Fibroblast of lung (primary cell): ENCODE results near the gene PDE4DIP. TPM values are rescaled to one million over a fixed set of nuclear protein-coding genes. Genes with fewer than 3 reads are reported as not detected.
"Not testable (repeated sequence)": the region's sequence is repeated elsewhere in the genome, so short reads cannot be mapped to it uniquely, and the experiment has no call there.

Experiments used
- DNase-seq, 2 donors: peaks; one replicate each; pipeline versions ENCODE4 v3.0.0 to v3.0.0-alpha.2; 2010; ENCODE audit warnings: low read depth in 2 of 2
- H2AFZ ChIP-seq: 2 replicates; pipeline ENCODE4 v1.5.1; 2012; ENCODE audit warnings: low read length, control low read depth, inconsistent platforms
- H3K27ac ChIP-seq: 2 replicates; pipeline ENCODE4 v1.5.1; 2011; ENCODE audit warnings: low read length, control low read depth; ENCODE audit not compliant: insufficient read depth
- H3K27me3 ChIP-seq: 2 replicates; pipeline ENCODE4 v1.5.1; 2011; ENCODE audit warnings: mild to moderate bottlenecking, low read length; ENCODE audit not compliant: control insufficient read depth, insufficient read depth
- H3K36me3 ChIP-seq: 2 replicates; pipeline ENCODE4 v1.5.1; 2011; ENCODE audit warnings: low read length; ENCODE audit not compliant: control insufficient read depth, insufficient read depth
- H3K4me1 ChIP-seq: 2 replicates; pipeline ENCODE4 v1.5.1; 2011; ENCODE audit warnings: low read length; ENCODE audit not compliant: control insufficient read depth, insufficient read depth; ENCODE audit errors: extremely low read depth
- H3K4me2 ChIP-seq: 2 replicates; pipeline ENCODE4 v1.5.1; 2011; ENCODE audit warnings: low read length, control low read depth; ENCODE audit not compliant: insufficient read depth; ENCODE audit errors: extremely low read depth
- H3K4me3 ChIP-seq, 4 experiments: fragments of 200-600 bp in 1 of 4; sonication (generic) in 1 of 4; replicated peaks in 1 of 4; 2 replicates each; pipeline ENCODE4 v1.5.1; 2011 to 2016; ENCODE audit warnings: low read length in 4 of 4, low read depth in 3 of 4, mild to moderate bottlenecking in 3 of 4, control low read depth in 2 of 4, inconsistent platforms in 1 of 4, mixed read lengths in 1 of 4; ENCODE audit not compliant: insufficient read depth in 1 of 4; ENCODE audit errors: control extremely low read depth in 1 of 4
- H3K79me2 ChIP-seq: 2 replicates; pipeline ENCODE4 v1.5.1; 2012; ENCODE audit warnings: mild to moderate bottlenecking, low read length, inconsistent platforms; ENCODE audit not compliant: control insufficient read depth, insufficient read depth
- H3K9ac ChIP-seq: 2 replicates; pipeline ENCODE4 v1.5.1; 2011; ENCODE audit warnings: mild to moderate bottlenecking, low read length, control low read depth; ENCODE audit not compliant: insufficient read depth
- H3K9me3 ChIP-seq: 2 replicates; pipeline ENCODE4 v1.5.1; 2012; ENCODE audit warnings: low read depth, low read length; ENCODE audit not compliant: control insufficient read depth, insufficient read depth
- H4K20me1 ChIP-seq: 2 replicates; pipeline ENCODE4 v1.5.1; 2011; ENCODE audit warnings: low read length; ENCODE audit not compliant: control insufficient read depth, insufficient read depth; ENCODE audit errors: extremely low read depth
- polyA plus RNA-seq, 2 donors: library from polyadenylated mRNA; depleted of rRNA in 1 of 2; stranded (reverse) in 1 of 2; unstranded in 1 of 2; fragments of >200 nt; gene quantifications; 2 replicates each; pipeline ENCODE4 v1.2.1, GENCODE V29; 2011 to 2012; ENCODE audit warnings: missing spikeins in 1 of 2
- total RNA-seq: library from RNA; depleted of rRNA; stranded (reverse); fragments of >200 nt; gene quantifications from 2 replicates; pipeline ENCODE4 v1.2.1, GENCODE V29; 2014

The PDE4DIP gene
- total and polyA plus RNA-seq, 2 donors (not counting 1 experiment from before 2014, with no cell fraction given) = 121 to 259 TPM

DNA sequence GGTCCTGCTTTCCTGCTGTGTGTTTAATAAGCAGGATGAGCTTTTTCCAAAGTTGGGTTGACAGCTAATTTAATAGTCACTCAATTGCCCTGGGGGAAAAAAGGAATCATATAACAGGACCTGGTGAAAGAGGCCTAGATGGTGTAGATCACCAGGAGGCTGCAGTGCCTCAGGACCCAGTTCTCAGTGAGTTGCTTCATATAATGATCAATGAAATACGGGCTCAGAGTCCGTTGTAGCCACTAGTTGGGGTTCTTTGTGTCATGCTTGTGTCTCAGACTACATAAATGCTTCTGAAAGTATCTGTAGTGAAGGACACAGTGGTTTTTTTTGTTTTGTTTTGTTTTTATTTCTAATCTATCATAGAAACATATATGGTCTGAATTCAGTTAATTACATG, 164.5 kb downstream of the PDE4DIP start:
- not testable (repeated sequence) for H3K4me1 ChIP-seq, H3K4me2 ChIP-seq, H3K36me3 ChIP-seq, H3K4me3 ChIP-seq, H3K9me3 ChIP-seq, H4K20me1 ChIP-seq, DNase-seq, H3K27ac ChIP-seq, H2AFZ ChIP-seq, H3K79me2 ChIP-seq, H3K27me3 ChIP-seq, H3K9ac ChIP-seq

DNA sequence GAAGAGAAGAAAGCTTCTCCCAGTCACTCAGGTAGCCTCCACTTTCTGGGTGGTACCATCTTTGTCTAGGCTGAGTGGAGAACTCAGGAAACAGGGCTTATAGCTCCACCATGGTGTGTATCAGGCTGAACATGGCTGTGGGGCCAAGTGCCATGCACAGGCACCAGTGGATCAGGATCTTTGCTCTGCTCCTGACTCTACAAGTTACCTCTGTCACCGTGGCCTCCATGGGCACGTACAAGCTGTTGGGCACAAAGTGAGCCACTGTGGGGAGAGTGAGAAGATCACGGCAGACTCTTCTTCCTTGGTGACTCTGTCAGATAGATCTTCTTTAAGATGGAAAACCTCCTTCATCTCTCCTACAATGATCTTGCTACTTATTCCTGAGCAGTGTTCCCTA, 165.5 kb downstream of the PDE4DIP start:
- H3K4me3 ChIP-seq, H3K9me3 ChIP-seq: not testable (repeated sequence)

DNA sequence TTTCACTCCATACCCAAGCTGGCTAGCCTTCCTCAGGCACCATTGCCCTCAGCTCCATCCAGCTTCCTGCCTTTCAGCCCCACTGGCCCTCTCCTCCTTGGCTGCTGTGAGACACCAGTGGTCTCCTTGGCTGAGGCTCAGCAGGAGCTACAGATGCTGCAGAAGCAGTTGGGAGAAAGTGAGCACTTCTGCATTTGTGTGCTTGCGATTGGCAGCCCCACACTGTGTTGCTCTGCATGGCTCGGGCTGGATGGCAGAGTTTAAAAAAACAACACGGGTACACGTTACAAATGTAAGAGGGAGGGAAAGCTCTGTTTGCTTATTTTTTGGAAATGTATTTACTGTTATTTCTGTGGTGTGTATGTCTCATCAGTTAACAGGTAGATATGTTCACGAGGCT, 168.4 kb downstream of the PDE4DIP start:
- not testable (repeated sequence) for H2AFZ ChIP-seq, H3K27me3 ChIP-seq, H3K36me3 ChIP-seq, H3K9me3 ChIP-seq, H3K4me2 ChIP-seq, H4K20me1 ChIP-seq, H3K9ac ChIP-seq, H3K4me3 ChIP-seq, H3K79me2 ChIP-seq, H3K4me1 ChIP-seq, DNase-seq, H3K27ac ChIP-seq

More for the DNA sequence above, 165.5 kb downstream of the PDE4DIP start:
- H4K20me1 ChIP-seq, H3K9ac ChIP-seq, H3K4me2 ChIP-seq, H3K27me3 ChIP-seq, H3K27ac ChIP-seq, H2AFZ ChIP-seq, H3K4me1 ChIP-seq, H3K36me3 ChIP-seq, DNase-seq, H3K79me2 ChIP-seq: not testable (repeated sequence)

DNA sequence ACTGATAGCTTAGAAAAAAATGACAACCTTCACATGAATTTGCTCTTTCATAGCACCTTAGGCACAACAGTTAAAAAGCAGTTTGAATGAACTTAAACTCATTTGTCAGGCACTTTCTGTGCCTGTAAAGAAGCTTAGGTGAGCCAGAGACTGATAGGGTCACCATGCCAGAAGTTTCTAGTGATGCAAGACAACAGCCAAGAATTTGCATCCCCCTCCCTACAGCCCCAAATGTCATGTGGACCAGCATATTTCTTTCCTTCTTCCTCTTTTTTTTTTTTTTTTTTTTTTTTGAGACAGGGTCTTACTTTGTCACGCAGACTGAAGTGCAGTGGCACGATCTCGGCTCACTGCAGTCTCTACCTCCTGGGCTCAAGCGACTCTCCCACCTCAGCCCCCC, 169.3 kb downstream of the PDE4DIP start:
- not testable (repeated sequence) for H3K4me3 ChIP-seq, H3K4me2 ChIP-seq, H3K36me3 ChIP-seq, H2AFZ ChIP-seq, H4K20me1 ChIP-seq, H3K9ac ChIP-seq, H3K79me2 ChIP-seq, H3K9me3 ChIP-seq, H3K27ac ChIP-seq, H3K27me3 ChIP-seq, H3K4me1 ChIP-seq, DNase-seq

DNA sequence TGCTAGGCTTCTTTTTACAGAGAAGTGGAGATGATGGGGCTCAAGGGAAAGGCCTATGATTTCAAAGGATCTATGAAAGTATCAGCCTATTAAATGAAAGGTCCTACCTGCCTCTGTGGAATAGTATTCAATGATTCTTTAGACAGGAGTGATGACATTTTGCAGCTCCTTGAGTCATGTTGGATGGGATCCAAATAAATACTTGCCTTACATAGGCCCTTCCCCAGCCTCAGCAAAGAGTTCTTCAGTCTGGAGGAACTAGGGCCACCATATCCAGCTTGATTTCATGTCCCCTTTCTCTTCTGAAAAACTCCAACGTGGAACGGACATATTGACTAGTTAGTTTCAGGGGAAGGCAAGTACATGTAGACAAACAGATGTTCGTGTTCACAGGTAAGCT, 171.3 kb downstream of the PDE4DIP start:
- not testable (repeated sequence) for H3K27ac ChIP-seq, H3K27me3 ChIP-seq, DNase-seq, H3K79me2 ChIP-seq, H3K36me3 ChIP-seq, H3K4me1 ChIP-seq, H3K9me3 ChIP-seq, H2AFZ ChIP-seq, H4K20me1 ChIP-seq, H3K4me2 ChIP-seq, H3K4me3 ChIP-seq, H3K9ac ChIP-seq

DNA sequence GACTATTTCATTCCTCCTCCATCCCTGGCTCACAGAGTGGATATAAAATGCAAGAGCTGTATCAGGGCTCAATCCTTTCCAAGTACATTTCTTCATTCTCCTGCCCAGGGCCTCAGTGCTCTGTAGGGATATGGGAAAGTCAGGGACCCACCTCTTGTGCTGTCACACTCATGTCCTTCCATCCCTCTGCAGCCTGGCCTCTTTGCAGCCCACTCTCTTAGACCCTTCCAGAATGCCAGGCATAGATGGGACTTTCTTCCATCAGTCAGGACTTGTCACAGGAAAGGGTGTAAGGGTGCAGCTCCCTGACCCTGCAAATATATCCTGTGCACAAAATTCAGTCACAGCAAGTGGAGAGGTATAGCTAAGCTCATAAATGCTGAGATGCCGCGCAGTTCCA, 172.4 kb downstream of the PDE4DIP start:
- H3K4me3 ChIP-seq, H3K9ac ChIP-seq, H4K20me1 ChIP-seq, H2AFZ ChIP-seq, H3K4me2 ChIP-seq, H3K79me2 ChIP-seq, H3K9me3 ChIP-seq, H3K36me3 ChIP-seq, H3K4me1 ChIP-seq, H3K27ac ChIP-seq, DNase-seq, H3K27me3 ChIP-seq: not testable (repeated sequence)

DNA sequence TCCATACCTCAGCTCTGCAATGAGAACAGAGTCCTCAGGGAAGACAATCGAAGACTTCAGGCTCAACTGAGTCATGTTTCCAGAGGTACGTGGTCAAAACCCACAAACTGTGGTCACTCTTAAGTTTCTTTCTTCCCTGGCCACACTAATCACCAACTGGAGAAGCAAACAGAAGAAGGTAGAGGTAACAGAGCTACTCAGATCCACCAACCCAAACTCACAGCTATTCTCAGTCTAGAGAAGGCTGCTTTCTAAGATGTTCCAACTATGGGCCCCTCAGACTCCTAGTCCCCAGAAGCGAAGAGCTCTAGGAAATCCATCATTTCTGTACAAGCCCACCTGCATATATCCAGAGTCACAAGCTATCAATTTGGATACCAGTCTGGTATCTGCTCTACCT, 174.3 kb downstream of the PDE4DIP start:
- H3K27ac ChIP-seq, H3K4me1 ChIP-seq, H3K9me3 ChIP-seq, H3K27me3 ChIP-seq, H3K4me3 ChIP-seq, DNase-seq, H3K4me2 ChIP-seq, H3K9ac ChIP-seq, H3K79me2 ChIP-seq, H3K36me3 ChIP-seq, H2AFZ ChIP-seq, H4K20me1 ChIP-seq: not testable (repeated sequence)
